Right lobe of liver (tissue), 4 donors: ENCODE data around the gene LMBR1L.

ENCODE experiments used
- POLR2A ChIP-seq: fragments of 450-650 bp; IDR thresholded peaks from one replicate; pipeline ENCODE4 v1.6.1; 2017; ENCODE audit warnings: antibody characterized with exemption, mild to moderate bottlenecking
- TF ChIP-seq, protein P1 (sequence below), 4 donors: fragments of 200-600 bp in 3 of 4; fragments of 450-650 bp in 1 of 4; IDR thresholded peaks; one replicate each; pipeline versions ENCODE4 v1.5.1 to v1.8.0; 2016 to 2022; ENCODE audit warnings: antibody characterized with exemption in 4 of 4, mild to moderate bottlenecking in 2 of 4
- donor health status: DM: no; HTN: no; CAD: no.
- donor health status: DM: no; HTN: no; CAD: no.
- donor health status: DM: no; HTN: yes; CAD: no.

DNA sequence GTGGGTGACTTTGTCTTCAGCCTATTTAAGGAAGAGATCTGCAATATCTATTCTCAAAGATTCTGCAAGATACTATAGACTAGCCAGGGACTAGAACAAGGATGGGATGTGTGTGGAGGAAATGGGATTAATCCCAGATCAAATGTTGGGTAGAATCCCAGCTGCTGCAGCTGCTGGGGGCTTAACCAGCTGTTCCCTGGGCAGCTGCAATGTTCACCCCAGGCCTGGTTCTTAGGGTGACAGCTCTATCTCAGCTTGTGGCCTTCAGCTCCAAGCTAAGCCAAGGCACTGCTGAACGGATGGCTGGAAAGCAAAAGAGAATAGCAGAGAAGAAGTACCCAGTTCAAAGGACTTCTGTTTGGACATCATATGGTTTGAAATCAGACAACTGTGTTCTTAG lies 30.9 kb downstream of the LMBR1L start:
- TF ChIP-seq, protein P1, sequence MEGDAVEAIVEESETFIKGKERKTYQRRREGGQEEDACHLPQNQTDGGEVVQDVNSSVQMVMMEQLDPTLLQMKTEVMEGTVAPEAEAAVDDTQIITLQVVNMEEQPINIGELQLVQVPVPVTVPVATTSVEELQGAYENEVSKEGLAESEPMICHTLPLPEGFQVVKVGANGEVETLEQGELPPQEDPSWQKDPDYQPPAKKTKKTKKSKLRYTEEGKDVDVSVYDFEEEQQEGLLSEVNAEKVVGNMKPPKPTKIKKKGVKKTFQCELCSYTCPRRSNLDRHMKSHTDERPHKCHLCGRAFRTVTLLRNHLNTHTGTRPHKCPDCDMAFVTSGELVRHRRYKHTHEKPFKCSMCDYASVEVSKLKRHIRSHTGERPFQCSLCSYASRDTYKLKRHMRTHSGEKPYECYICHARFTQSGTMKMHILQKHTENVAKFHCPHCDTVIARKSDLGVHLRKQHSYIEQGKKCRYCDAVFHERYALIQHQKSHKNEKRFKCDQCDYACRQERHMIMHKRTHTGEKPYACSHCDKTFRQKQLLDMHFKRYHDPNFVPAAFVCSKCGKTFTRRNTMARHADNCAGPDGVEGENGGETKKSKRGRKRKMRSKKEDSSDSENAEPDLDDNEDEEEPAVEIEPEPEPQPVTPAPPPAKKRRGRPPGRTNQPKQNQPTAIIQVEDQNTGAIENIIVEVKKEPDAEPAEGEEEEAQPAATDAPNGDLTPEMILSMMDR (IDR thresholded peaks at IDR 0.05): no peak
- no peak for TF ChIP-seq POLR2A
